Trophoblast cell (in vitro differentiated cells and primary cell): Measurements from ENCODE around the gene KCNAB1.

Experiments used
- DNase-seq, 2 donors: peaks; one replicate each; pipeline ENCODE4 v3.0.0-alpha.2; 2016
- H2AFZ ChIP-seq: 2 replicates; pipeline ENCODE4 v1.6.1; 2013; ENCODE audit warnings: low read length, moderate library complexity, mild to moderate bottlenecking; ENCODE audit not compliant: insufficient read depth, poor library complexity
- H2AK5ac ChIP-seq: 2 replicates; pipeline ENCODE4 v1.6.1; 2013; ENCODE audit warnings: mild to moderate bottlenecking, low read length
- H2BK120ac ChIP-seq: 2 replicates; pipeline ENCODE4 v1.6.1; 2013; ENCODE audit warnings: low read length, mild to moderate bottlenecking, moderate library complexity; ENCODE audit not compliant: insufficient read depth, poor library complexity
- H2BK12ac ChIP-seq: 2 replicates; pipeline ENCODE4 v1.6.1; 2013; ENCODE audit warnings: mild to moderate bottlenecking, low read length, moderate library complexity
- H2BK5ac ChIP-seq: 2 replicates; pipeline ENCODE4 v1.6.1; 2013; ENCODE audit warnings: low read length, low read depth, moderate library complexity, mild to moderate bottlenecking; ENCODE audit not compliant: poor library complexity
- H3K14ac ChIP-seq: 2 replicates; pipeline ENCODE4 v1.6.1; 2013; ENCODE audit warnings: mild to moderate bottlenecking, low read length
- H3K18ac ChIP-seq: 2 replicates; pipeline ENCODE4 v1.6.1; 2013; ENCODE audit warnings: mild to moderate bottlenecking, low read length
- H3K23ac ChIP-seq: 2 replicates; pipeline ENCODE4 v1.6.1; 2013; ENCODE audit warnings: low read length
- H3K27ac ChIP-seq: 2 replicates; pipeline ENCODE4 v1.5.1; 2013; ENCODE audit warnings: low read depth, mild to moderate bottlenecking, inconsistent platforms, low read length, moderate library complexity
- H3K27me3 ChIP-seq: 2 replicates; pipeline ENCODE4 v1.6.1; 2013; ENCODE audit warnings: inconsistent platforms, mild to moderate bottlenecking, low read length, moderate library complexity; ENCODE audit not compliant: insufficient read depth
- H3K36me3 ChIP-seq, 2 experiments: 1 replicate in 1 of 2; 2 replicates in 1 of 2; pipeline ENCODE4 v1.6.1; 2013; ENCODE audit warnings: low read length in 2 of 2, mild to moderate bottlenecking in 2 of 2, moderate library complexity in 1 of 2; ENCODE audit not compliant: insufficient read depth in 2 of 2, control insufficient read depth in 1 of 2
- H3K4ac ChIP-seq: 2 replicates; pipeline ENCODE4 v1.6.1; 2013; ENCODE audit warnings: low read depth, mild to moderate bottlenecking, low read length, moderate library complexity
- H3K4me1 ChIP-seq, 2 experiments: 1 replicate in 1 of 2; 2 replicates in 1 of 2; pipeline ENCODE4 v1.6.1; 2013; ENCODE audit warnings: low read length in 2 of 2, mild to moderate bottlenecking in 2 of 2, moderate library complexity in 1 of 2; ENCODE audit not compliant: insufficient read depth in 2 of 2, control insufficient read depth in 1 of 2
- H3K4me2 ChIP-seq: 2 replicates; pipeline ENCODE4 v1.6.1; 2013; ENCODE audit warnings: inconsistent platforms, mild to moderate bottlenecking, low read length, moderate library complexity
- H3K4me3 ChIP-seq: 2 replicates; pipeline ENCODE4 v1.5.1; 2013; ENCODE audit warnings: mild to moderate bottlenecking, low read depth, low read length, inconsistent platforms
- H3K79me1 ChIP-seq: one replicate; pipeline ENCODE4 v1.6.1; 2013; ENCODE audit warnings: low read length
- H3K79me2 ChIP-seq: 2 replicates; pipeline ENCODE4 v1.6.1; 2013; ENCODE audit warnings: low read length, mild to moderate bottlenecking; ENCODE audit not compliant: control insufficient read depth, insufficient read depth, poor library complexity
- H3K9ac ChIP-seq: 2 replicates; pipeline ENCODE4 v1.6.1; 2013; ENCODE audit warnings: mild to moderate bottlenecking, low read length
- H3K9me3 ChIP-seq: 2 replicates; pipeline ENCODE4 v1.6.1; 2013; ENCODE audit warnings: low read depth, mild to moderate bottlenecking, control low read depth, inconsistent platforms, low read length; ENCODE audit not compliant: insufficient read depth
- H4K12ac ChIP-seq: 2 replicates; pipeline ENCODE4 v1.6.1; 2013; ENCODE audit warnings: low read depth, mild to moderate bottlenecking, low read length, moderate library complexity
- H4K8ac ChIP-seq: 2 replicates; pipeline ENCODE4 v1.6.1; 2013; ENCODE audit warnings: low read depth, mild to moderate bottlenecking, low read length, moderate library complexity
- H4K91ac ChIP-seq: one replicate; pipeline ENCODE4 v1.6.1; 2013; ENCODE audit warnings: low read depth, mild to moderate bottlenecking, low read length, moderate library complexity
- WGBS: extraction: QIAGEN DNeasy Blood & Tissue Kit; methylation state at CpG from one replicate; pipeline ENCODE4 v1.1.7; 2013; ENCODE audit warnings: missing lambda C conversion rate; ENCODE audit not compliant: insufficient read length, insufficient coverage; ENCODE audit errors: extremely low coverage; 5-methylcytosine and 5-hydroxymethylcytosine counted together

KCNAB1 gene

DNA sequence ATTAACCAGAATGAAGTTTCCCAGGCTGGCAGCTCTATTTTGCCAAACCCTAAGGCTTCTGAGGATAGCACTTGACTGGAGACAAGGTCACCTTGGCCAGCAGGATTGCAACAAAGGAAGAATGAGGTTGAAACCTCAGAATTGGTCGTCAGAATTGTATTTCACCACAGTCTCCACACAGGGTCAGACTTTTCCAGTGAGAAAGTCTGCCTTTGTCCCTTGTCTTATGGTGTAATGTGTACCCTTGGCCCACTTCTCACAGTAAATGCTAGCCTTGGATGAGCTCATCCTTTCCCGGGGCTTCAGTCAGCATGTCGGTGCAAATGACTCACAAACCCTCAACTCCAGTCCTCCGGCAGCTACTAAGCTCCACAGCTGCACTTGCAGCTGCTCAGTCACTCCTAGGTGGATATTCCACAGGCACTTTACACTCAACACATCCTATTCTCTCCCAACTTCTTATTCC lies 414.8 kb downstream of the KCNAB1 start:
- DNase-seq = peak; percentile 96
- no peak overlapping the region for H3K23ac ChIP-seq
- H3K79me1 ChIP-seq = no peaks in the 10 kb centered on the region
- H3K9ac ChIP-seq = no peak overlapping the region
- H3K36me3 ChIP-seq = peaks cover 3 to 5% of the 10 kb centered on the region in 2 experiments
- H2BK5ac ChIP-seq = no peak overlapping the region
- H3K27ac ChIP-seq = peak overlapping the region; percentile 36
- H4K8ac ChIP-seq = no peak overlapping the region
- no peak overlapping the region for H3K4me2 ChIP-seq
- no peak overlapping the region for H3K4ac ChIP-seq
- H3K14ac ChIP-seq = no peak overlapping the region
- no peaks in the 10 kb centered on the region for H3K9me3 ChIP-seq
- no peak overlapping the region for H2BK12ac ChIP-seq
- H3K27me3 ChIP-seq = no peaks in the 10 kb centered on the region
- H3K4me1 ChIP-seq = peaks cover 7 to 12% of the 10 kb centered on the region in 2 experiments
- no peaks in the 10 kb centered on the region for H3K79me2 ChIP-seq
- no peak overlapping the region for H4K91ac ChIP-seq
- H3K18ac ChIP-seq = no peak overlapping the region
- no peak overlapping the region for H3K4me3 ChIP-seq
- WGBS = no CpG with 5 or more reads among the region's 4 CpGs
- H2AFZ ChIP-seq = no peak overlapping the region
- H4K12ac ChIP-seq = no peak overlapping the region
- no peak overlapping the region for H2AK5ac ChIP-seq
- H2BK120ac ChIP-seq = no peak overlapping the region

- Histone ChIP-seq H2BK120ac (no peak overlapping the region), H3K23ac (no peak overlapping the region), H2BK5ac (no peak overlapping the region), H4K91ac (no peak overlapping the region), H2AFZ (no peak overlapping the region), H2AK5ac (no peak overlapping the region), H3K9ac (no peak overlapping the region), H3K14ac (no peak overlapping the region), H4K8ac (no peak overlapping the region), H3K4ac (no peak overlapping the region), H3K27ac (peak overlapping the region; percentile 23), H3K79me1 (no peaks in the 10 kb centered on the region), H3K4me2 (no peak overlapping the region), H3K4me3 (no peak overlapping the region), H3K79me2 (no peaks in the 10 kb centered on the region), H4K12ac (no peak overlapping the region), H3K36me3 (peaks cover 3 to 5% of the 10 kb centered on the region in 2 experiments), H3K27me3 (no peaks in the 10 kb centered on the region), H3K9me3 (no peaks in the 10 kb centered on the region), H3K4me1 (peaks cover 7 to 12% of the 10 kb centered on the region in 2 experiments), H3K18ac (no peak overlapping the region), H2BK12ac (no peak overlapping the region)
- WGBS = no CpG with 5 or more reads among the region's 2 CpGs
- no peak for DNase-seq
Observed at GRCh38 chr3:156535798-156536197, 415.4 kb downstream of the KCNAB1 start.

DNA sequence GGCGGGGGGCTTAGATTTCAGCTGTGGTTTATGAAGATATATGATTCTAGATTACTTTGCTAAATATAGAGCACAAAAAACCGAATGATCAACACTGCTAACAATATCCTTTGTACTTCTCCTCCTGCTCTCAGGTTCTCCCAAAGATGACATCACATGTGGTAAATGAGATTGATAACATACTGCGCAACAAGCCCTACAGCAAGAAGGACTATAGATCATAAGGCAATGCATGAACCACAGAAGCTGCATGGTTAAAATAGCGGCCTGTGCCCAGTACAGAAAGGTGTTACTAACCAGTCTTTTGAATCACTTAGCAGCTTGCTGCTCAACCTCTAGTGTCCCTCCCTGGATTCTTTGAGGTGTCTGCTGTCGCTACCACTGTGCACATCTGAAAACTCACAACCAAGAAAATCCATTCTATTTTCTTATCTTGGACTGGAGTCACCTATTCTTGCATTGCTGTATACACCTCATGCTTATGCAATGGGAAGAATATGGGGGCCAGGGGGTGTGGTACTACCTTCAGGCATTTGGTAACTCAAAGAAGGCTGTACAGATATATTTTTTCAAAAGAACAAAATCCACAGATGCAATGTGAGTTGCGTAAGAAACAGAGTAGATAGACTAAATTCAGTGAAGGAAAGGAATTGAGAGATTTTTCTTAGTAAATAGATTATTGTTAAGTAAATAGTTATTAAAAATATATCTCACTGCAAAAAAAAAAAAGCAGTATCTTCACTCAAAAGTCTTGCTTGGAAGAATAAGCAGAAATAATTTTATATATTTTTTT lies 416.3 kb downstream of the KCNAB1 start:
- no peak overlapping the region for H2BK5ac ChIP-seq

GRCh38 chr3:156539051-156539450 lies 418.7 kb downstream of the KCNAB1 start:
- no CpG with 5 or more reads among the region's 2 CpGs for WGBS
- Histone ChIP-seq H3K4me2 (no peak overlapping the region), H4K8ac (no peak overlapping the region)

More for the DNA sequence above, 416.3 kb downstream of the KCNAB1 start:
- Histone ChIP-seq H3K4me1 (peaks cover 7 to 12% of the 10 kb centered on the region in 2 experiments), H4K8ac (no peak overlapping the region), H3K18ac (no peak overlapping the region), H4K12ac (no peak overlapping the region), H2BK12ac (no peak overlapping the region), H2BK120ac (no peak overlapping the region), H2AK5ac (no peak overlapping the region), H2AFZ (no peak overlapping the region), H3K79me2 (no peaks in the 10 kb centered on the region), H3K9ac (no peak overlapping the region), H3K4me3 (no peak overlapping the region), H3K27me3 (no peaks in the 10 kb centered on the region), H3K9me3 (no peaks in the 10 kb centered on the region), H3K27ac (peak overlapping the region; percentile 26), H3K4me2 (no peak overlapping the region), H3K14ac (no peak overlapping the region), H3K23ac (no peak overlapping the region), H3K36me3 (peaks cover 6 to 9% of the 10 kb centered on the region in 2 experiments), H3K4ac (no peak overlapping the region), H4K91ac (no peak overlapping the region), H3K79me1 (no peaks in the 10 kb centered on the region)
- peak; percentile 92 to 95 for DNase-seq
- no CpG with 5 or more reads among the region's 6 CpGs for WGBS

More at GRCh38 chr3:156539051-156539450, 418.7 kb downstream of the KCNAB1 start:
- H3K4me1 ChIP-seq = peaks cover 3 to 5% of the 10 kb centered on the region in 2 experiments
- H3K27me3 ChIP-seq = no peaks in the 10 kb centered on the region
- no peak overlapping the region for H2AFZ ChIP-seq
- peaks cover 8 to 14% of the 10 kb centered on the region in 2 experiments for H3K36me3 ChIP-seq
- H2BK120ac ChIP-seq = no peak overlapping the region
- no peak overlapping the region for H3K23ac ChIP-seq
- H3K79me1 ChIP-seq = no peaks in the 10 kb centered on the region
- no peak for DNase-seq
- no peak overlapping the region for H4K12ac ChIP-seq
- H3K4ac ChIP-seq = no peak overlapping the region
- H3K9me3 ChIP-seq = no peaks in the 10 kb centered on the region
- no peak overlapping the region for H3K14ac ChIP-seq
- no peak overlapping the region for H3K18ac ChIP-seq
- no peak overlapping the region for H2BK12ac ChIP-seq
- H3K4me3 ChIP-seq = no peak overlapping the region
- no peak overlapping the region for H2AK5ac ChIP-seq
- H3K79me2 ChIP-seq = no peaks in the 10 kb centered on the region
- H3K27ac ChIP-seq = no peak overlapping the region
- H4K91ac ChIP-seq = no peak overlapping the region
- no peak overlapping the region for H3K9ac ChIP-seq
- no peak overlapping the region for H2BK5ac ChIP-seq
